ENCODE results near the gene HBP1.

DNA sequence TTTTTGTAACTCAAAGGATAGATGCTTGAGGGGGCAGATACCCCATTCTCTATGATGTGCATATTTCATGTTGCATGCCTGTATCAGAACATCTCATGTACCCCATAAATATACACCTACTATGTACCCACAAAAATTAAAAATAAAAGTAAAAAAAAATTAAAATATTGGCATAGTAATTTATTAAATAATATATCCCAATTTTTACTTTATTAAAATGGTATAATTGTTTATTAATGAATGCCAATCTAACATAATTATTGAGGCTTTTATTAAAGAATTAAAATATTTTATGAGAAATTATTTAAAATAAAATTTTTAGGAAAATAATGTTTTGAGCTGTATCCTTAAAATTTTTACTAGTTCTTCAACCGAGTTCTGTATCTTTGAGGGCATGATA lies 18.9 kb upstream of the HBP1 start:
- TF ChIP-seq, protein P1, sequence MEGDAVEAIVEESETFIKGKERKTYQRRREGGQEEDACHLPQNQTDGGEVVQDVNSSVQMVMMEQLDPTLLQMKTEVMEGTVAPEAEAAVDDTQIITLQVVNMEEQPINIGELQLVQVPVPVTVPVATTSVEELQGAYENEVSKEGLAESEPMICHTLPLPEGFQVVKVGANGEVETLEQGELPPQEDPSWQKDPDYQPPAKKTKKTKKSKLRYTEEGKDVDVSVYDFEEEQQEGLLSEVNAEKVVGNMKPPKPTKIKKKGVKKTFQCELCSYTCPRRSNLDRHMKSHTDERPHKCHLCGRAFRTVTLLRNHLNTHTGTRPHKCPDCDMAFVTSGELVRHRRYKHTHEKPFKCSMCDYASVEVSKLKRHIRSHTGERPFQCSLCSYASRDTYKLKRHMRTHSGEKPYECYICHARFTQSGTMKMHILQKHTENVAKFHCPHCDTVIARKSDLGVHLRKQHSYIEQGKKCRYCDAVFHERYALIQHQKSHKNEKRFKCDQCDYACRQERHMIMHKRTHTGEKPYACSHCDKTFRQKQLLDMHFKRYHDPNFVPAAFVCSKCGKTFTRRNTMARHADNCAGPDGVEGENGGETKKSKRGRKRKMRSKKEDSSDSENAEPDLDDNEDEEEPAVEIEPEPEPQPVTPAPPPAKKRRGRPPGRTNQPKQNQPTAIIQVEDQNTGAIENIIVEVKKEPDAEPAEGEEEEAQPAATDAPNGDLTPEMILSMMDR (IDR thresholded peaks at IDR 0.05; ENCODE audit: low read depth, low read length): no peak
- TF ChIP-seq POLR2A (IDR thresholded peaks at IDR 0.05; ENCODE audit: extremely low read depth, insufficient read length) (no peak), MYC (IDR thresholded peaks at IDR 0.05; ENCODE audit: low read depth, low read length) (no peak)
- TF ChIP-seq, protein P2, sequence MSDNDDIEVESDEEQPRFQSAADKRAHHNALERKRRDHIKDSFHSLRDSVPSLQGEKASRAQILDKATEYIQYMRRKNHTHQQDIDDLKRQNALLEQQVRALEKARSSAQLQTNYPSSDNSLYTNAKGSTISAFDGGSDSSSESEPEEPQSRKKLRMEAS (IDR thresholded peaks at IDR 0.05; ENCODE audit: low read depth, low read length): no peak

Data from NB4 (cell line).